SKM-1 (cell line): ENCODE measurements around the gene FAM174A.
"Not testable (repeated sequence)": the region's sequence is repeated elsewhere in the genome, so short reads cannot be mapped to it uniquely, and the experiment has no call there.

Experiments used
- DNase-seq: peaks from one replicate; lab custom pipeline; 2025; ENCODE audit not compliant: unreplicated experiment; lab: John Stamatoyannopoulos, UW

FAM174A gene

GRCh38 chr5:100575815-100576214, 40.6 kb downstream of the FAM174A start:
- DNase-seq, result no peak

DNA sequence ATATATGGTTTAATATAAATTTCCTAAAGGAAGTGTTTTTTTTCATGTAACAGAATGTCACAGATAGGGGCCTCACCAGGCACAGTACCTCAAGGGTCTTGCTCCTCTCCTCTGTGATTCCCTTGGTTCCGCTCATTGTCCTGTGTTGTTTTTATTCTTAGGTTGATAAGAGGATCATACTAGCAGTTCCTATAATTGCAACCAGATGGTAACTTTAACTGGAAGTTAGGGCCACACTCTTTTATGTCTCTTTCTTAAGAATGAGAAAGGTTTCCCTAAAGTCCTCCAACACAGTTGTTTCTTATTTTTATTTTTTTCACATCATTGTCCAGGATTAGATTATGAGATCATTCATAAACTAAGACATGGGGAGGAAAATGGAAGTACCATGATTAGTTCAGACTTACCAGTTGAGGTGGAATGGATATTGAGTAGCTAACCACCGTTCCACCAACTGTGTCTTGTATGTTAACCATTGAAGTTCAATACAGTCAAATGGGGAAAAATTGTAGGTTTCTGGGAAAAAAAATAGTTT, 41.1 kb downstream of the FAM174A start:
- no peak for DNase-seq

DNA sequence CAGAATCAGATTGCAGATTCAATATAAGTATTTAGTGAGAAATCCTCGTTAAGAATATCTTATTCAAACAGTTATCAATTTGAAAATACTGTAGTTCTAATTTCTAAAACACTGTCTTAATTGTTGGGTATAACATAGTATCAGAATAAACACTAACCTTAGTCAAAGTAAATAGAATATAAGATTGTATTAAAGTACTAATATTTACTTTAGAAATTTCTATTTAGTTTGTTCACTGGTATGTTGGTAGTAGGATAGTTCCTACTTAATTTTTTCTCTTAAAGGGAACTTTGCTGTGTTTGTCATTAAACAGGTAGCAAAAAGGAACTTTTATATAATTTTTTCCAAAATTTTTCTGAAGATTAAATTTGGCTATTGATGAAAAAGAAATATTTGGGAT, 42.3 kb downstream of the FAM174A start:
- DNase-seq, result no peak

DNA sequence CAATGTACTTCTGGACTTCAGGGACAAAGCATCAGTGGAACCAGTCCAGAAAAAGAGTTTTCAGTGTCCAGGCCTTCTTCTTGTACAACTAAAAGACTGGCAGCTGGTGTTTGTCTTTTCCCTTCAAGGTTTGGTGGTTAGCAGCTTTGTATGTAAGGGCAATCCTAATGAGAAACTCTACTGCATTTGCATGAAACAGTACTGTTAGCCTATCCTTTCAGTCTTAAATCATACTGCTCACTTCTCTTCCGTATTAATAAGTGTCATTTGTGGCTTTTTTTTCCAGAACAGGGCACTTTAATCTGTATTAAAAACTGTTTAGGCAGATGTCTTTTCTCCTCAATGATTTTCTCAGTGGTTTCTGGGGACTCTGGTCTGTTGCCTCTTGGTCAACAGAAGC, 48.9 kb downstream of the FAM174A start:
- no peak for DNase-seq

DNA sequence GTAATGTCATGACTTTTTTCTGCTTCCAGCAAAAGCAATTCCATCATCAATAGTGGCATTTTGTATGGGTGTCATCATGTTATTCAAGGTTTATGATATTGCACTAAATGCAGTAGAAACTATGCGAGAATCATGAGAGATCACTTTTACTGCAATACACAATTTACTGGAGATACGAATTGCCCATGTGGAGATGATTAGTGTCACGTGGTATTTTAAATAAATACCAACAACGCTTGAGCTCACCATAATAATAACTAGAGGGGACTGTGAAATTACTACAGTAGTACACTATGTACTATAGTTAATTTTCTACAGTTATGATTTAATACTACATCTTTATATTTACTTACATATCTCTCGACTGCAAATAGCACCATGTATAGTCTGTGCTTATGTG, 49.7 kb downstream of the FAM174A start:
- no peak for DNase-seq

- no peak for DNase-seq
Observed at GRCh38 chr5:100590867-100591266, 55.7 kb downstream of the FAM174A start.

GRCh38 chr5:100595152-100595811, 60.1 kb downstream of the FAM174A start:
- no peak for DNase-seq

DNA sequence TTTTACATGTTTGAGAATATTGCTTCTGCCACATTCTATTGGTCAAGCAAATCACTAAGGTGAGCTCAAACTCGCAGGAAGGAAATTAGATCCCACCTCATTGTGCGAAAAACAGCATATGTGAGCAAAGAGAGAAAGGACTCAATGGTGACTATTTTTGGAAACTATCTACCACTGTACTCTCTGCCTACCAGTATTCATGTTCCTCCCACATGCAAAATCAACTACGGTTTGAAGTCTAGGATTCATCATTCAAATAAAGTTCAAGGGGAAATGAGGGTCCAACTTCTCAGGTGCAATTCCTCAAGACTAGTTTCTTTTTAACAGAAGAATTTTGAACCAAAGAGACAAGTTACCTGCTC, 60.6 kb downstream of the FAM174A start:
- no peak for DNase-seq

GRCh38 chr5:100598446-100598845, 63.3 kb downstream of the FAM174A start:
- no peak for DNase-seq

GRCh38 chr5:100600298-100600994, 65.3 kb downstream of the FAM174A start:
- no peak for DNase-seq

- no peak for DNase-seq
Observed at GRCh38 chr5:100603141-100603540, 68.0 kb downstream of the FAM174A start.

- DNase-seq, result not testable (repeated sequence)
Observed at GRCh38 chr5:100604021-100604420, 68.8 kb downstream of the FAM174A start.

DNA sequence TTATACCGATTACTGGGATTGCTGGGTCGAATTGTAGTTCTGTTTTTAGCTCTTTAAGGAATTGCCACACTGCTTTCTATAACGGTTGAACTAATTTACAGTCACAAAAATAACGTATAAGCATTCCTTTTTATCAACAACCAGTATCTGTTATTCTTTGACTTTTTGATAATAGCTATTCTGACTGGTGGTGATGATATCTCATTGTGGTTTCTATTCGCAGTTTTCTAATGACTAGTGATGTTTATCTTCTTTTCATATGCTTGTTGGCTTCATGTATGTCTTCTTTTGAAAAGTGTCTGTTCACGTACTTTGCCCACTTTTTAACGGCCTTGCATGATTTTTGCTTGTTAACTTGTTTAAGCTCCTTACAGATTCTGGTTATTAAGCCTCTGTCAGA, 74.4 kb downstream of the FAM174A start:
- no peak for DNase-seq

DNA sequence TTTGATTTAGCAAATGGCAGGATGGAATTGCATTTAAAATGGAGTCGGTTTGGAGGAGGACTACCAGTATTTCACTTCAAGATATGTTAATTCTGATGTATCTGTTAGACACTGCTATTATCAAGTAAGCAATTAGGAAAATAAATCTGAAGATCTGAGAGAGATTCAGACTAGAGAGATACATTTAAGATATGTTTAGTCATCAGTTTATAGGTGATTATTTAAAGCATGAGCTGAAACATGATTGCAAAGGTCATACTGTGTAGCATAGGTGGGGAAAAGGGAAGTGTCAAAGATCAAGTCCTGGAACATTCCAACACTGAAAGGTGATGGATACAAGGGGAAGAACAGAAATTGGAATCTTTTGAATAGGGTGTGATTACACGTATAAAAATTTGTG, 79.1 kb downstream of the FAM174A start:
- DNase-seq, result no peak

DNA sequence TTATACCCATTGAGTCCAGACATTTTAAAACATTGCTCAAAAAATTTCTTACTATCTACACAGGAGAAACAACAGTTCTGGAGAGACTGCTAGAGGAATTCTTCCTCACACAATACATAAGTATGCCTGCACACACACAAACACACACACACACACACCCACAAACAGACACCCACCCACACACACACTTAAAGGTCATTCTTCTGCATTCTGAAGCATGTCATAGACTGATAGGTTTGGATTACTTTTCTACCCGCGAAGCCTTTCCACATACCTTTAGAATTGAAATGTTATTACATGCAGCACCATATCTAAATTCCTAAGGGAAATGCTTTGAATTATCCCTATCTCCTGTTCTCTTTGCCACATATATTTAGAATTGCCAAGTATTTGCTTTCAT, 80.2 kb downstream of the FAM174A start:
- no peak for DNase-seq

- DNase-seq, result no peak
Observed at GRCh38 chr5:100616291-100616690, 81.1 kb downstream of the FAM174A start.

DNA sequence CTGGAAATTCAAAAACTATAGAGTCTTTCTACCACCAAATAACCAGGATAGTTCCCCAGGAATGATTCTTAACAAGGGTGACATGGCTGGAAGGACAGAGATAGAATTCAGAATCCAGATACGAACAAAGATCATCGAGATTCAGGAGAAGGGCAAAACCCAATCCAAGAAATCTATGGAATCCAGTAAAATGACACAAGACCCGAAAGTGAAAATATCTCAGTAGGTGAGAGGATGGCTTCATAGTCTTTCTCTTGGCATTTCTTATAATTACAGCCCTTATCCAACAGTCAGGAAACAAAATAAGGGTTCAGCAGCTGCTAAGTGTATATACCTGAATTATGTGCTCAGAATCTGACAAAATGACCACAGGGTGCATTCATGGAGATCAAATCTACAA, 81.8 kb downstream of the FAM174A start:
- DNase-seq, result no peak

DNA sequence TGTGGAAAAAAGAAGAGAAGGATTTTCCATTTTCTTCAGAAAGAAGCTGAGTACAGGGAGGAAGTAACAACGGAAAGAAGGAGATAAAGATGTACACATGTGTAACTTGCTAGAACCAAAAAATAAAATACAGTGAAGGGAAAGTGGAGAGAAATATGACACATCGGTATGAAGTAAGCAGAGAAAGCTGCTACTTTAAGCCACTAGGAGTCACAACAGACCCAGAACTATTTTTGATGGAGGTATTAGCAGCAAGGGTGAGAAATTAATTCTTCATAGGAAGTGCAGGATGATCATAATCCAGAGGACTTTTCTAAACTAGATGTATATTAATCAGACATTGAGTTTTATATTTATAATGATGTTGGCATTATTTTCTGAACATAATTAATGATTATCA, 88.5 kb downstream of the FAM174A start:
- DNase-seq, result no peak

GRCh38 chr5:100634937-100635534, 99.9 kb downstream of the FAM174A start:
- no peak for DNase-seq
